Body of pancreas (tissue), 4 donors: ENCODE results near the gene KCTD3.

Experiments
- POLR2A ChIP-seq, 3 donors: fragments of 450-650 bp; IDR thresholded peaks; one replicate each; pipeline ENCODE4 v1.6.1; 2016; ENCODE audit warnings: antibody characterized with exemption in 3 of 3, mild to moderate bottlenecking in 2 of 3
- TF ChIP-seq, protein P1 (sequence below), 7 experiments: fragments of 450-650 bp in 4 of 7; fragments of 200-600 bp in 3 of 7; sonication (generic) in 3 of 7; IDR thresholded peaks; one replicate each; pipeline ENCODE4 v1.5.1; 2016 to 2019; ENCODE audit warnings: antibody characterized with exemption in 7 of 7

DNA sequence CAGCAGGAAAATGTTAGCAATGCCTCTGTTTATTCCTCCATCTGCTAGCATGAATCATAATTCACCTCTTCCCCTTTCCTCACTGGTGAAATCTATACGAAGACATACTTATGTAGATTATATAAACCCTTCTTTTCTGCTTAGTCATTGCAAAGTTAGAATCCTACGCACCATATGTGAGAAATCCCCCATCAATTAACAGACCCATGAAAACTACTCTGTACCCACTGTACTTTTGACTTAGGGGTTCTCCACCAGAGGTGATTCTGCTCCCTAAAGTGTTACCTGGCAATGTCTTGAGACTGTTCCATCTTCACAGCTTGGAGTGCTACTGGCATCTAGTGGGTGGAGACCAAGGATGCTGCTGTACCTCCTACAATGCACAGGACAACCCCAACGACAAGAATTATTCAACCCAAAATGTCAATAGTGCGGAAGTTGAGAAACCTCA lies 49.6 kb upstream of the KCTD3 start:
- TF ChIP-seq, protein P1, sequence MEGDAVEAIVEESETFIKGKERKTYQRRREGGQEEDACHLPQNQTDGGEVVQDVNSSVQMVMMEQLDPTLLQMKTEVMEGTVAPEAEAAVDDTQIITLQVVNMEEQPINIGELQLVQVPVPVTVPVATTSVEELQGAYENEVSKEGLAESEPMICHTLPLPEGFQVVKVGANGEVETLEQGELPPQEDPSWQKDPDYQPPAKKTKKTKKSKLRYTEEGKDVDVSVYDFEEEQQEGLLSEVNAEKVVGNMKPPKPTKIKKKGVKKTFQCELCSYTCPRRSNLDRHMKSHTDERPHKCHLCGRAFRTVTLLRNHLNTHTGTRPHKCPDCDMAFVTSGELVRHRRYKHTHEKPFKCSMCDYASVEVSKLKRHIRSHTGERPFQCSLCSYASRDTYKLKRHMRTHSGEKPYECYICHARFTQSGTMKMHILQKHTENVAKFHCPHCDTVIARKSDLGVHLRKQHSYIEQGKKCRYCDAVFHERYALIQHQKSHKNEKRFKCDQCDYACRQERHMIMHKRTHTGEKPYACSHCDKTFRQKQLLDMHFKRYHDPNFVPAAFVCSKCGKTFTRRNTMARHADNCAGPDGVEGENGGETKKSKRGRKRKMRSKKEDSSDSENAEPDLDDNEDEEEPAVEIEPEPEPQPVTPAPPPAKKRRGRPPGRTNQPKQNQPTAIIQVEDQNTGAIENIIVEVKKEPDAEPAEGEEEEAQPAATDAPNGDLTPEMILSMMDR (IDR thresholded peaks at IDR 0.05) = no peak
- TF ChIP-seq POLR2A (IDR thresholded peaks at IDR 0.05) = no peak
